GM18519 (cell line): ENCODE results near the gene VEGFB.

ENCODE experiments used
- ATAC-seq: cut with Tn5 transposase; IDR thresholded peaks from one replicate; pipeline ENCODE4 v1.9.1; 2021; ENCODE audit warnings: mild to moderate bottlenecking, moderate library complexity; ENCODE audit not compliant: unreplicated experiment, low FRiP score

The VEGFB gene

DNA sequence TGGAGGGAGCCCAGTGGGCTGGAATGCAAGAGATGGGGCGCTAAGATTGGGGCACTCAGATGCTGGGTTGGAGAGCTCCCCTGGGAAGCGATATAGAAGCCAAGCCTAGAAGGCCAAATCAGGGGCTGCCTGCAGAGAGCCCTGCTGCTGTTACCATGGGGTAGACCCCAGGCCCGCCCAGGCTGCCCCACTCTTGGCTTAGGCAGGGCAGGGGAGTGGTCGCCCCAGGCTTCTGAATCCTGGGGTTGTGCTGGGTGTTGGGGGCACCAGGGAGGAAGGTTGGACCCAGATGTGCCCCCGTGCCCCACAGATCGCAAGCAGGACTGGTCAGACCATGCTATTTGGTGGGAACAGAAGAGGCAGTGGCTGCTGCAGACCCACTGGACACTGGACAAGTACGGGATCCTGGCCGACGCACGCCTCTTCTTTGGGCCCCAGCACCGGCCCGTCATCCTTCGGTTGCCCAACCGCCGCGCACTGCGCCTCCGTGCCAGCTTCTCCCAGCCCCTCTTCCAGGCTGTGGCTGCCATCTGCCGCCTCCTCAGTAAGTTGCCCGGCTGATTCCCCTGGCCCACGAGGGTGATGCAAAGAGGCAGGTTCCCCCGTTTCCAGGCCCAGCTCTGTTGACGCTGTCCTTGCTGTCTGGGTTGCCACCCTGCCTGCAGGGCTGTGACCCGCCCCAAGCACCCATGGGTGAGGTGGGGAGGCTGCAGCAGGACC is 23.9 kb upstream of the VEGFB start:
- no peak for ATAC-seq

GRCh38 chr11:64211181-64211872 is 23.1 kb upstream of the VEGFB start:
- no peak for ATAC-seq

DNA sequence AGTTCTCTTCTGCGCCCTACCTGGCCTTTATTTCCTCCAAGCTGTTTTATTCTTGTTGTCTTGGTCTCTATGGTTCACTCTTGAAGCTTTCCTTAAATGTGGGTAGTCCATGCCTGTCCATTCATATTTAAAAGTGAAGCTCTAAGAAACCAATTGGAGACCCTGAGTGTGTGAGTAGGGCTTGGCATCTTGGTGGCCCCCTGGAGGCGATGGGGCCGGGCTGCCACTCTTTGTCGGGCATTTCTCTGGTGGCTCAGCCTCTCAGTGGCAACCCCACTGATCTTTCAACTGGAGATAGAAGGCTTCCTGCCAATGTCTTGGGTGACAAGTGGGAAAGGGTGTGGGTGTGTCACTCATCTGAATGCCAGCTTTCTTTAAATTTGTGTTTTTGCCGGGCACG is 17.5 kb upstream of the VEGFB start:
- no peak for ATAC-seq

- ATAC-seq, result no peak
Observed at GRCh38 chr11:64218628-64219353, 15.6 kb upstream of the VEGFB start.

DNA sequence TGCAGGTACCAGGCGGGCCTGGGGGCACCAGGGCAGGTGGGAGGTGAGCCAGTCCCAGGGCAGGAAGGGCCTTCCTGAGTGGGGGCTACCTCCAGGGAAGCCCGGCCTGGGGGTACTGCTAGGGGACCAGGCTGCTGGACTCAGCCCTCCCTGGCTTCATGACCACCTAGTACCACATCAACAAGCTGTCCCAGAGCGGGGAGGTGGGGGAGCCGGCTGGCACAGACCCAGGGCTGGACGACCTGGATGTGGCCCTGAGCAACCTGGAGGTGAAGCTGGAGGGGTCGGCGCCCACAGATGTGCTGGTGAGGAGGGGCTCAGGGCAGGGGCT is 15.1 kb upstream of the VEGFB start:
- no peak for ATAC-seq

- ATAC-seq, result no peak
Observed at GRCh38 chr11:64219755-64220154, 14.6 kb upstream of the VEGFB start.

DNA sequence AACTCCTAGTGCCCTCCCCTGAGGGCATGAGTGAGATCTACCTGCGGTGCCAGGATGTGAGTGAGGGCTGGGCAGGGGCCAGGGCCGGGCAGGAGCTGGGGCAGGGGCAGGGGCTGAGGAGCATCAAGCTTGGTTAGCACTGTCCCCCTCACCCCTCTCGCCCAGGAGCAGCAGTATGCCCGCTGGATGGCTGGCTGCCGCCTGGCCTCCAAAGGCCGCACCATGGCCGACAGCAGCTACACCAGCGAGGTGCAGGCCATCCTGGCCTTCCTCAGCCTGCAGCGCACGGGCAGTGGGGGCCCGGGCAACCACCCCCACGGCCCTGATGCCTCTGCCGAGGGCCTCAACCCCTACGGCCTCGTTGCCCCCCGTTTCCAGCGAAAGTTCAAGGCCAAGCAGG is 14.1 kb upstream of the VEGFB start:
- ATAC-seq, result no peak

DNA sequence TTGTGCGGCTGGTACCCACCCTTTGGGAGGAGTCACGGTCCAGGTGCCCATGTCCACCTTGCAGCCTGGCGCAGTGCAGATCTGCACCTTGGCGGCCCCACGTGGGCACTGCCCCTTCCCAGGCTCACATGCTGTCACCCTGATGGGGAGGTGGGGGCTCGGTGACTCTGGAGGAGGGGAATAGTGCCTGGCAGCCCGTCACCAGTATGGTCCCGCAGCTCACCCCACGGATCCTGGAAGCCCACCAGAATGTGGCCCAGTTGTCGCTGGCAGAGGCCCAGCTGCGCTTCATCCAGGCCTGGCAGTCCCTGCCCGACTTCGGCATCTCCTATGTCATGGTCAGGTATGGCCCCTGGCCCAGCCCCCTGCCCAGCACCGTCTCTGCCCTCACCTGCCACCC is 13.6 kb upstream of the VEGFB start:
- no peak for ATAC-seq

GRCh38 chr11:64222651-64223000 is 11.8 kb upstream of the VEGFB start:
- ATAC-seq, result no peak

DNA sequence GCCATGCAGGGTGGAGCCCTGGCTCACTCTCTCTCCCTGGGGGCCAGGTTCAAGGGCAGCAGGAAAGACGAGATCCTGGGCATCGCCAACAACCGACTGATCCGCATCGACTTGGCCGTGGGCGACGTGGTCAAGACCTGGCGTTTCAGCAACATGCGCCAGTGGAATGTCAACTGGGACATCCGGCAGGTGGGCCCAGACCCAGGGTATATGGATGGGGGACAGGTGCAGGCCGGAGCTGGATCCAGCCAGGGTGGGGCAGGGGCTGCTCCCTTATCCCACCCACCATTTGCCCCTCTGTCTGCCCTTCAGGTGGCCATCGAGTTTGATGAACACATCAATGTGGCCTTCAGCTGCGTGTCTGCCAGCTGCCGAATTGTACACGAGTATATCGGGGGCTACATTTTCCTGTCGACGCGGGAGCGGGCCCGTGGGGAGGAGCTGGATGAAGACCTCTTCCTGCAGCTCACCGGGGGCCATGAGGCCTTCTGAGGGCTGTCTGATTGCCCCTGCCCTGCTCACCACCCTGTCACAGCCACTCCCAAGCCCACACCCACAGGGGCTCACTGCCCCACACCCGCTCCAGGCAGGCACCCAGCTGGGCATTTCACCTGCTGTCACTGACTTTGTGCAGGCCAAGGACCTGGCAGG is 11.3 kb upstream of the VEGFB start:
- no peak for ATAC-seq

GRCh38 chr11:64224151-64224890 is 10.1 kb upstream of the VEGFB start:
- no peak for ATAC-seq

- ATAC-seq, result no peak
Observed at GRCh38 chr11:64224891-64225607, 9.3 kb upstream of the VEGFB start.

GRCh38 chr11:64225608-64226506 is 8.5 kb upstream of the VEGFB start, which contains the start of the genes NUDT22 and TRPT1:
Gene NUDT22 (plus strand): TSS chr11:64226274. CDS start chr11:64226653, 379 bp downstream.
Gene TRPT1 (minus strand): TSS chr11:64226186. CDS start chr11:64225860, 326 bp downstream.
- no peak for ATAC-seq

DNA sequence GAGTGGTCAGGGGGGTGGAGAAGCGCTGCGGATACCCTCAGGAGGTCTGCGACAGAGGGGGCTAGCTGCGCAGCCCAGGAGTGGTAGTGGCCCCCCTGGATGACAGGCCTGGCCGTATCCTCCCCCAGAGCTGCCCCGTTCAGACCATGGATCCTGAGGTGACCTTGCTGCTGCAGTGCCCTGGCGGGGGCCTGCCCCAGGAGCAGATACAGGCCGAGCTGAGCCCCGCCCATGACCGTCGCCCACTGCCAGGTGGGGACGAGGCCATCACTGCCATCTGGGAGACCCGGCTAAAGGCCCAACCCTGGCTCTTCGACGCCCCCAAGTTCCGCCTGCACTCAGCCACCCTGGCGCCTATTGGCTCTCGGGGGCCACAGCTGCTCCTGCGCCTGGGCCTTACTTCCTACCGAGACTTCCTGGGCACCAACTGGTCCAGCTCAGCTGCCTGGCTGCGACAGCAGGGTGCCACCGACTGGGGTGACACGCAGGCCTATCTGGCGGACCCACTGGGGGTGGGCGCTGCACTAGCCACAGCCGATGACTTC is 7.8 kb upstream of the VEGFB start:
- no peak for ATAC-seq

DNA sequence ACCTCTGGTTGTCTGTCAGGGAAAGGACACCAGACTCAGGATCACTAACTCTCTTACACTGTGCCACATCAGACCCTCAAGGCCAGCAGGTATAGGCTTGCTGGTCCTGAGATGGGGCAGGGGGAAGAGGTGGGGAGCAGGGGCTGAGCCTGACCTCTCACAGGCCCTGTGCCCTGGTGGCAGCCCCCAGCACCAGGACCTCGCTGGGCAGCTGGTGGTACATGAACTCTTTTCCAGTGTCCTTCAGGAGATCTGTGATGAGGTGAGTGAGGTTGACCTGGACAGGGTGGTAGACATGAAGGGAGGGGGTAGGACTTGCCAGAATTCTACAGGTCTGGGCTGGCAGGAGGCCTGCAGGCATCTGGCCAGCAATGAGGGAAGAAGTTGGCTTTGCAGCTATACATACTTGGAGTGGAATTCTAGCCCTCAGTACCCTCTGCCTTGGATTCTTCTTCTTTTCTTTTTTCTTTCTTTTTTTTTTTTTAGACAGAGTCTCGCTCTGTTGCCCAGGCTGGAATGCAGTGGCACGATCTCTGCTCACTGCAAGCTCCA is 6.9 kb upstream of the VEGFB start:
- no peak for ATAC-seq

- no peak for ATAC-seq
Observed at GRCh38 chr11:64229090-64229743, 5.2 kb upstream of the VEGFB start.

DNA sequence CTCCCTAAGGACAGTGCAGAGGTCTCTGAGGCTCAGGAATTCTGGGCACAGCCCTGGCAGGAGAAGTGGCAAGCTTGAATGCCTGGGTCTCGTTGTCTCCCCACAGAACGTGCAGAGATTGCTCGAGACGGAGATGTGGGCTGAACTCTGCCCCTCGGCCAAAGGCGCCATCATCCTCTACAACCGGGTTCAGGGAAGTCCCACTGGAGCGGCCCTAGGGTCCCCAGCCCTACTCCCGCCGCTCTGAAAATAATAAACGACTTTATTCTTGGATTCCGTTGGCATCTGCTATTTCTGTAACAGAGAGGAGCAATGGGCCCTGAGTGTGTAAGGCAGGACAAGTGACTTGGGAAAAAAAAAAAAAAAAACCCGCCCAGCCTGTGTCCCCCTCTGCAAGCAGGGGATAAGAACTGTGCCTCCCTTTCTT is 4.6 kb upstream of the VEGFB start:
- no peak for ATAC-seq
